ENCODE data around the gene RAE1.

The RAE1 gene, protein sequence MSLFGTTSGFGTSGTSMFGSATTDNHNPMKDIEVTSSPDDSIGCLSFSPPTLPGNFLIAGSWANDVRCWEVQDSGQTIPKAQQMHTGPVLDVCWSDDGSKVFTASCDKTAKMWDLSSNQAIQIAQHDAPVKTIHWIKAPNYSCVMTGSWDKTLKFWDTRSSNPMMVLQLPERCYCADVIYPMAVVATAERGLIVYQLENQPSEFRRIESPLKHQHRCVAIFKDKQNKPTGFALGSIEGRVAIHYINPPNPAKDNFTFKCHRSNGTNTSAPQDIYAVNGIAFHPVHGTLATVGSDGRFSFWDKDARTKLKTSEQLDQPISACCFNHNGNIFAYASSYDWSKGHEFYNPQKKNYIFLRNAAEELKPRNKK

DNA sequence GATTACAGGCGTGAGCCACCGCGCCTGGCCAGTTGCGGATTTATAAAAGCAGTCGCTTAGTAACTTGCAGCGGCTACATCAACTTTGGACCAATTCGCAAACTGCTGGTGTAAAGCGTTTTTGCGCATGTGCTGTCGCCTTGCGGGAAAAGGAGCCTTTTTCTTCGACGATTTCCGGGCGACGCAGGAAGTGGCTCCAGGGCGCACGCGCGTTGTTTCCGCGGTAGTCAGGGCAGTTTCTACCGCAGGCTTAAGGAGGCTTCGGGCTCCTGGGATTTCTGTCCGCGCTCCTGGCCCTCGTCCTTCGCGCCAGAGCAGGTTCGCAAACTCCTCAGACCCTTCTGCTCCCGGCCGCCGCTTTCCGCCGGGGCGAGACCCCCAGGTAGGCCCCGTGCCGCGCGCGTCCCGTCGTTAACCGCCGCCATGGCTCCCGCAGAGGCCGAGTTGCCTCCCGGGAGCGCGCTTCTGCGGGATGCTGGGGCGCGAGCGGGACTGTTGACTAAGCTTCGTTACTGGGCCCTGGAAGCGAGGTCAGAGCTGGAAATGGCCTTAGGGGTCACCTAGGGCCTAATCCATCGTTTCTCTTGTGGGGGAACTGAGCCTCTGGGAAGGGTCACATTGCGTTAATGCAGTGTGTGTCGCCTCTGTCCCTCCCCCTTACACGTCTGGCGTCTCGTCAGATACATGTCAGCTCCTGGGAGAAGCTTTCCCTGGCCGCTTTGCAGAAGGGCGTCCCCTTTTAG is at the start of gene RAE1:
Gene RAE1 (plus strand): TSS at position 214 of the 742 bp plus-strand sequence. CDS start 2,784 bp downstream, outside the sequence.
- DNase-seq (ENCODE audit: low read depth in 2 of 2): peak; percentile 81 to 82

DNA sequence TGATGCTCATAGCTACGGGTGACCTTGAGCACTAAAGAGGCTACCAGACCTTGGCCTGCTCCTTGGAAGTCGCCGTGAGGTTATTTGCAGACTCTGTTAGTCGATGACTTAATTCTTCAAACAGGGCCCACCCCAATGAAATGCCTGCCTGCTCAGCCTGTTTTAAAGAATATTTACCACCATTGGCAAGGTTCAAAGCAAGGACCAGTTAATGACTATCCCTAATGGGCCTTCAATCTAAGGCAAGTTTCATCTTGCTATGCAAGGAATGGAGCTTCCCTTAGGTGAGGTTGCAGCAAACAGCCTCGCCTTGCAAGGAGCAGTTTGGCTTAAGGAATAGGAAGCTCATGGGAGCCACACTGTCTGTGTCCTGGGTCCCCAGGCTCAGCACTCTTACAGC is 44.3 kb upstream of the RAE1 start:
- no peak for DNase-seq (ENCODE audit: low read depth in 2 of 2)

DNA sequence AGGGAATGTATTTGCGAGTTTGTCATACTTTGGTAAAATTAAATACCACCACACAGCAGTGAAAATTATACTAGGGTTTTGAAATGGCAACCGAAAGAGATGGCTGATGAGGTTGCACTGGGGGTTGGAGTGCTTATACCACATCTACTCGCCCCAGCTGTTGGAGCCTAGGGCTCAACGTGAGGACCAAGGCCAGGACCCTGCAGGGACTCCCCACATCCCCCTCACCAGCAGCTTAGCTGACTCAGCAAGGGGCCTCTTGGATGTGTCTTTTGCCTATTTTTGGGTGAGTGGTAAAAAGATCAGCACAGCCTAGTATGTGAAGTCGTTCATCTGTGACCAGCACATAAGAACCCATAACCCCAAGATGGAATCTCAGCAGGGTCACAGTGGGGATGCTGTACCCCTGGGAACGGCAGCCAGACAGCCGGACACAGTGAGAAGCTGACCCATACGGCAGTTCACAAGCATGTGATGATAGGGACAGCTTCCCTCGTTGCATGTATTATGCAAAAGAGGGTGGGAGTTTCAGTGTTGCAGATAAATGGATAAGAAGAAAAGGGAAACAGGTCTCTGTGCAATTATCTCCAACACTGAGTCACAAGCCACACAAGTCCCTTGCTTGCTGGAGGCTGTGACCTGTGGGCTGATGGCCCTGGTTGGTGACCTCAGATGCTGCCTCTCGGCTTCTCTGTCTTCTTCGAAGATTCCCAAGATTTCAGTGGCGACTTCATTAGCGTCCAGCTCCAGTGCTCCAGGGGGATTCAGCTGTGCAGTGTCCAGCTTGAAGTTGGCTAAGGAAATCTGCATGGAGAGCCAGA is 42.4 kb upstream of the RAE1 start:
- DNase-seq (ENCODE audit: low read depth in 2 of 2): no peak

DNA sequence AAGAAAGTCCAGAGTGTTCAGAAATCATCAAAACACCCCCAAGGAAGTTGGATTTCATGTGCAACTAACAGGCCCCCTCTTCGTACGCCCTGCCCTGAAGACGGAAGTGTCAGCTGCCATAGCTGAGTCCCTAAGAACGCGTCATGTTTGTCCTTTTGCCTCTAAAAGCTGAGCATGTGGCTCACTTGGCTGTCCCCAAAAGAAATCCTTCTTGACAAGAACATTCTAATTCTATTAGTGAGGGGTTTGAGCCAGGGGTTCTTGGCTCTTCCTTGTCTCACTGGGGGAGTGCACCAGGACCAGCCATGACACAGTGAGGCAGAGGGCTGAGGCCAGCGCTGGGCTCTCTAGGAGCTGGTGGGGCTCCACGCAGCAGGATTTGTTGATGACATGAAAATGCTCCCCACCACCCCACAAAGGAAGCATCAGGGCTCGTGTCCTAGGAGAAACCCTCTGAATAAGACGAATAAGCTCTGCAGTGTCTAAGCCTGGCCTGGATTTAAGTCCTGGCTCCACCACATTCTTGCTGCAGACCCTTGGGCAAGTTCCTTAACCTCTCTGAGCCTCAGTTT is 41.4 kb upstream of the RAE1 start:
- no peak for DNase-seq (ENCODE audit: low read depth in 2 of 2)

DNA sequence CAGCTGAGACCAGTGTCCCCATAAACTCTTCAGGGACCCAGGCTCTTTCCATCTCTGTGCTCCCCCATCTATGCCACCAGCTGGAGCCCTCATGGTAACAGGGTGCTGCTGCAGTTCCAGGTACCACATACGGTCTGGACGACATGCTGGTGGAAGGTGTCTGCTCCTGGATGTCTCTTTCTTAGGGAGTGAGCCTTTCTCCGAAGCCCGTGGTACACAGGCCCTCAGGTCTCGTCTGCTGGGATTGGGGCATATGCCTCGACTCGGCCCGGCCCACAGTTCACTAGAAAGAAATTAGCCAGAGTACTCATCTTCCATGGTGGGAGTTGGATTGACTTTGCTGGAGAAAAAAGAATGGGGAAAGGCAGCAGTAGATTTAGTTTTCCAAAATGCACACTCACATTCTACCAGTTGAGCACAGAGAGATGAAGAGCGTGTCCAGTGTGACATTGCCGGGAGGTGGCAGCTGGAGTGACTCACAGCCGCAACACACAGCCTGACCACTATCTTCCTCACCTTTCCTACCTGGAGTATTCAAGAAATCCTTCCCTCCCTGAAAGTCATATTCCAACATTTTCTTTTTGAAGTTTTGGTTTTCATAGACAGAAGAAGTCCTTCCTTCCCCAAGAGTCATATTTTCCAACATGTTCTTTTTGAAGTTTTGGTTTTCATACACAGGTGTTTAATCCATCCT is 40.1 kb upstream of the RAE1 start:
- no peak for DNase-seq (ENCODE audit: low read depth in 2 of 2)

DNA sequence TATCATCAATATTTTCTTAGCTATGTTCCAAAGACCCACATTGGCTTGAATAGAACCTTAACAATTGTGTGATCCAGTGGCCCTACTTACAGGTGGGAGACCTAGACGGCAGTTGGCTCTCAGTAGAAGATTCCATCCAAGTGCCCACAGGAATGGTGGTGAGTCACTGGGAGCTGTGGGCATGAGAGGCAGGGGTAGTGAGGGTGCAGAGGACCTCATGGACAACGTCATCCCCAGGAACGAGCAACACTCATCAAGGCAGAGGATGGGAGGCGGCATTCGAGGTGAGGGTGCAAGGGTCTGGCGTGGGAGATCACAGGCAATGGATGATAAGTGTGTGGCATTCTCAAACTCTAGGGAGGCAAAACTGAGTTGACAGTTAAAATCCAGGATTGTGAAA is 38.9 kb upstream of the RAE1 start:
- no peak for DNase-seq (ENCODE audit: low read depth in 2 of 2)

DNA sequence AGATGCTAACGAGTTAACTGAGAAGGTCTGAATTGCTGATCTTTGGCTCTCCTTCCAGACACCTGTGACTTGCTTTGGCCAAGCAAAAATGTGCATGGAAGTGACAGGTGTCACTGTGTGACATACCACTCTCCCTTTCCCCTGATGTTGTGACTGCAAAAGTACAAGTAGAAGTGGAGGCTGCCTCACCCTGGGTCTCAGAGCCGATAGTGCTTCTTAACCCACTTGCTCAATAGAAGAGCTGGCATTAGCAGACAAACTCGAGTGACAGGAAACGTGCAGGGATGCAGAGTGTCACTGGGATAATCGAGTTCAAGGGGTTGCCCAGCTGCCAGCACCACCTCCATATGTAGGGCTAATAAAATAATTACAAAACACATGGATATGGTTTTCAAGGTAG is 37.8 kb upstream of the RAE1 start:
- no peak for DNase-seq (ENCODE audit: low read depth in 2 of 2)

DNA sequence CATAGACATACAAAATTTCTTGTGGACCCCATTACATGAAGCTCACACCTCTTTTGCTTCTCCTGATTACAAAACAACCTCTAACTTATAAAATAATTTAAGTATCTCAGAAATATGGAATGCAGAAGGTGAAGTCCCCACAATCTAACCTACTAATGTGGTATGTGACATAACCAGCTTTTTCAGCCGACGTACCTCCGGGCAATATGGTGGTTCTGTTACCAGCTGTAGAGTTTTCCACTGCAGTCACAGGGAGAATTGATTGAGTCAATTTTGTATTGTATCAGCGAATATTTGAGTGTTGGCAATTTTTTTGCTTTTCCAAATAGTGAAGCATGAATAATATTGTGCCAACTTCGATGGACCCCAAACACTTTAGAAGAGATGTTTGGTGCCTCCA is 37.1 kb upstream of the RAE1 start:
- DNase-seq (ENCODE audit: low read depth in 2 of 2): no peak

DNA sequence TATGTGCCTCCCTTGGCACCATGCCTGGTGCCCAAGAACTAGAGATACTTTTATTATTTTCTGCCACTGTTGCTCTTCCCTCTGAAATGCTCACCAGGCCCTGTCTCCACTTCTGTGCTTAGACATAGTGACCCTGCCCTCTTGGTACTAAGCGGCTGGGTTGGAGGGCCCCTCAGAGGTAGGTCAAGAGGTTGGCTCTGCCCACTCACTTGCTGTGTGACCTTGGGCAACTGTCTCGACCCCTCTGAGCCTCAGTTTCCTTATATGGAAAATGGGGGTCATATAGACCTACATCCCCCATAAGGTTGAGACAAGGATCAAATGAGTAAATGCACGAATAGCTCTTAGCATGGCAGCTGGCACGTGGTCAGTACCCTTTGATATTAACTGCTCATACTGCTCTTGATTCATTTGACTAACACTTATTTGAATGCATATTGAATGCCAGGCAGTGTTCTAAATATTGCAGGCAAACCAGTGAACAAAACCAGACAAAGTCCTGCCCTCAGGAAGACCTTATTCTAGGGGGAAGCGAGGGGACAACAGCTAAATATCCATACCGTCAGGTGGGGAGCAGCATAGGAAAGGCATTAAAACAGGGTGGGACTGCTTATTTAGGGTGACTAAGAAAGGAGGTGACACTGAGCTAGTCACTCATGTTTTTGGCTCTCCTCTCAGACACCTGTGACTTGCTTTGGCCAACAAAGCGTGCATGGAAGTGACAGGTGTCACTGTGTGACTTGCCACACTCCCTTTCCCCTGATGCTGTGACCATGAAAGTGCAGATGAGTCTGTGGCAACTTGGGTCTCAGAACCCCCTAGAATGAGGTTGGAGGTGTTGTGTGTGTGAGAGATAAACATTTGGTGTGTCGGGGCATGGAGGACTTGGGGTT is 35.7 kb upstream of the RAE1 start:
- no peak for DNase-seq (ENCODE audit: low read depth in 2 of 2)

DNA sequence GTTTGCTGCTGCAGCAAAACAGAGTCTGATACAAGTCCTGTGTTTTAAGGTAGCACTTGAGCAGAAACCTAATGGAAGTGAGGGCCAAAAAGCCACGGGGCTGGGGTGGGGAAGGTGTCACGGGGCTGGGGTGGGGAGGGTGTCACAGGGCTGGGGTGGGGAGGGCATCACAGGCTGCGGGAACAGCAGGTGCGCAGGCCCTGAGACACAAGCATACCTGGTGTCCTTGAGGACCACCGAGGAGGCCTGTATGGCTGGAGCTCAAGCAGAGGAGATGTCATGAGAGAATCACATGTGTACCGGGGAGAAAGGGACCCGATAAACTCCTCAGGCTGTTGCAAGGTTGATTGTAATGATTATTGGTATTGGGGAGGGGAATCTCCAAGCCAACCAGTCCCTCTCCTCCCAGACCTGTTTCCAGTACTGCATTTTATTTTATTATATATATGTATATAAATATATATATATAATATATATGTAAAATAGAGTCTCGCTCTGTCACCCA is 35.0 kb upstream of the RAE1 start:
- DNase-seq (ENCODE audit: low read depth in 2 of 2): no peak

DNA sequence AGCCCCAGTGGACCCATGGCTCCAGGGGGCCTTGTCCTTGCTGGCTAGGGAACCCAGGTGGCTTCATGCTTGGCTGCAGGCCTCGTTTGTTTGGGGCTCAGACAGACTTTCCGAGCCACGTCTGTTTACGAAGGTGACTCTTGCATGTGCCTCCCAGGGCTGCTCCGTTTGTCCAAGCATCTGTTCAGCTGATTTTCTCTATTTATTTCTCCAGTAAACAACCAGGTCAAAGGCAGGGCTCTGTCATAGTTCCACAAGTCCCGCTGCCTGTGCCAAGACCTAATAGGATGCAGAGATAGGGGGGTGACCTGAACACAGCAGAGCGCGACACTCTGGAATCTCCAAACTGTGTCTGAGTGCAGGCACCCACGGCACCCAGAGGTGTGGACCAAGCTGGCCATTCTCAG is 34.3 kb upstream of the RAE1 start:
- no peak for DNase-seq (ENCODE audit: low read depth in 2 of 2)

DNA sequence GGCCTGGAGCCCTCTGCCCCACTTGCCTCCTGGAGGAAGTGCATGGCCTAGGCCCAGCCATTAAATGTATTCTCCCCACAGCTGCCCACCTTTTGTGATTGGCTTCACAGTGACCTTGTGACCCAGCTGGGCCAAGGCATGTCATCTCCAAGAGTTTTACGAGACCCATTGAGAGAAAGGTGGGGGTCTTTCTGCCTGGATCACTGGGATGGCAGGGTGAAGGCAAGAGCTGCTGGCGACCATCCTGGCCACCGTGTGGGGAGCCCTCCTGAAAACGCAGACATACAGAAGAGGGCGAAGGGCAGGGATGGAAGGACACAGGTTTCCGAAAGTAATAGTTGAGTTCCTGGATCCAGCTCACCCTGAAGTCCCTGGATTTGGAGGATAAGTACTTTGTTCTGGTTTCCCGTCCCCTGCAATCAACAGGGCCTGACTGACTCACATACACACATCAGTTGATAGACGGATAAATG is 33.7 kb upstream of the RAE1 start:
- DNase-seq (ENCODE audit: low read depth in 2 of 2): no peak

DNA sequence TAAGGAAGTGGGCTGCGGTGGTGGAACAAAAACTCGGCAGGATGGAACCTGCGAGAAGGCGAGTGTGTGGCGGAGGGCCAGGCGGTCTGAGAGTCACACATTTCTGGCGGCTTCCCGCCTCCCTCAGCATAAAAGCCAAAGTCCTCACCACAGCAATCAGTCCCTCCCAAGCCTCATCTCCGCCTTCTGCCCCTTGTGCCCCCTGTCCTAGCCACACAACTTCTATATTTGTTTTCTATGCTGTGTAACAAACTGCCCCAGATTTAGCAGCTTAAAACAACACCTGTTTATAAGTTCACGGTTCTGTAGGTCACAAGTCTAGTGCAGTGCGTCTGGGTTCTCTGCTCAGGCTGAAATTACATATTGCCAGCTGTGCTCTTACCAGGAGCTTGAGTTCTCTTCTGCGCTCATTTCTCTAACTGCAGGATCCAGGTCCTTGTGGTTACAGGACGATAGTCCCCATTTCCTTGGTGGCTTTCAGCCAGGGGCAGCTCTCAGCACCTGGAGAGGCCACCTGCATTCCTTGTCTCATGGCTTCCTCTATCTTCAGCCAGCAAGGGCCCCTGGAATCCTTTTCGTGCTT is 33.2 kb upstream of the RAE1 start:
- no peak for DNase-seq (ENCODE audit: low read depth in 2 of 2)

DNA sequence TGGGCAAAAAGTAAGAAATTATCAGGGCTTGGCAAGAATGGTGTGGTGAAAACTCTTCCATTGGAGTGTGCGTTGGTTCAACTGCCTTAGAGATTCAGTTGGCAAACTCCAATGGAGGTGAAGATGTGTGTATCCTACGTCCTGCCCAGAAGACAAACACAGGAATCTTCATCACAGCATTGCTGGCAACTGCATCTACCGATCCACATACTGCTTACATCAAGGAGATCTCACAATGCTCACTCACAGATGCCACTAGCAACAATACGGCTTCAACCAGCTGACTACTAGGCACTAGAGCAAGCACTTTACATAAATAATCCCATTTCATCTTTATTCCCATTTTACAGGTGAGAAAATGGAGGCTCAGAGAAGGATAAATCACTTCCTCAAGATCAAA is 31.5 kb upstream of the RAE1 start:
- no peak for DNase-seq (ENCODE audit: low read depth in 2 of 2)

DNA sequence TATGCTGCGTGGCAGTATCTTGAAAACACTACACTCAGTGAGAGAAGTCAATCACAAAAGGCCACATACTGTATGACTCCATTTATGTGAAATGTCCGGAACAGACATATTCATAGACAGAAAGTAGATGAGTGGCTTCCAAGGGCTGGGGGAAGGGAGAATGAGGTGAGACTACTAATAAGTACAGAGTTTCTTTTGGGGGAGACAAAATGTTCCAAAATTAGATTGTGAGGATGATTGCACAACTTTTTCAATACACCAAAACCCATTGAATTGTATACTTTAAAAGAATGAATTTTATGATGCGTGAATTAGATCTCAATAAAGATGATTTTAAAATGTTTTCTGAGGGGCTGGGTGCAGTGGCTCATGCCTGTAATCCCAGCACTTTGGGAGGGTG is 30.7 kb upstream of the RAE1 start:
- DNase-seq (ENCODE audit: low read depth in 2 of 2): no peak

DNA sequence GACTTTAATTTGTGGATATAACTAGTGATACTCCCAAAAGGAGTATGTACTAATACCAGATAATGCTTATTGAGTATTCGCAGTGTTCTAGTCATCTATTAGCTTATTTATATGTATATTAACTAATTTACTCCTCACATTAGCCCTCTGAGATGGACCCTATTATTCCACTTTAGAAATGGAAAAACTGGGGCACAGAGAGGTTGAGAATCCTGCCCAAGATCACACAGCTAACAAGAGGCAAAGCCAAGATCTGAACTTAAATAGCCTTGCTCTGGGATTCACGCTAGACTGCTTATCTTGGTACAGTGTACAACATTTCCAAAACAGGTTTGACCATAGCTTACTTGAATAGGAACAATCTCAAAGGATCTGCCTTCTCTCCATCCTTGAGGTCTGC is 29.9 kb upstream of the RAE1 start:
- DNase-seq (ENCODE audit: low read depth in 2 of 2): no peak

DNA sequence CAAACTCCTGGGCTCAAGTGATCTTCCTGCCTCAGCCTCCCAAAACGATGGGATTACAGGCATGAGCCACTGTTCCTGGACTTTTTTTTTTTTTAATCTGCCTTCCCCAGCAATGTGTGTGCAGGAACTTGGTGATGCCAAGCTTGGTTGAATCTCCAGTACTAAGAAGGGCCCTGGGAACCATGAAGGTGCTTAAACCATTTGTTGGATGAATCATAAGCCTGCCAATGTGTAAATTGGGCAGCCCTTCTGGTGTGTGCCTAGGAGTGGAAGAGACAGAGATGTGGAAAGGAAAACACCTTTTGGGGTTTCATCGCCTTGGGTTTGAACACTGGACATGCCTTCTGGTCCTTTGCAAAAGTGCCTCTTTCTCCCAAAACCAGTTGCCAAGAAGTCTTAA is 28.6 kb upstream of the RAE1 start:
- no peak for DNase-seq (ENCODE audit: low read depth in 2 of 2)

DNA sequence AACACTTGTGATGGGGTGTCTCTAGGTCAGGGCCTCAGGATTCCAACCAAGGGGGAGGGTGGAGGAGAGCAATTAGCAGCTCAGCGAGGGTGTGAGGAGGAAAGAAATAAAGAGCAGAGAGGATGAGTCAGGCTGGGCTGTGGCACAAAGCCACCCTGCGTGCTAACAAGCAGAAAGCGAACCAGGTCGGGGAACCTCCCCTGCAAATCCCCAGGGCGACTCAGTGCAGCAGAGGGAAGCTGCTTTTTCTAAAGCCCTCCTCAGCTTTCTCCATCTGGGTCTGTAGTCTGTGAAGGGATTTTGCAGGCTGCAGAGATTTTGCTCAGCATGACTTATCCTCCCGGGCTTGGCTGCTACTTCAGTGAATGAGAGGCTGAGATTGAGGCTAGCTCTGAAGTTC is 28.0 kb upstream of the RAE1 start:
- no peak for DNase-seq (ENCODE audit: low read depth in 2 of 2)

DNA sequence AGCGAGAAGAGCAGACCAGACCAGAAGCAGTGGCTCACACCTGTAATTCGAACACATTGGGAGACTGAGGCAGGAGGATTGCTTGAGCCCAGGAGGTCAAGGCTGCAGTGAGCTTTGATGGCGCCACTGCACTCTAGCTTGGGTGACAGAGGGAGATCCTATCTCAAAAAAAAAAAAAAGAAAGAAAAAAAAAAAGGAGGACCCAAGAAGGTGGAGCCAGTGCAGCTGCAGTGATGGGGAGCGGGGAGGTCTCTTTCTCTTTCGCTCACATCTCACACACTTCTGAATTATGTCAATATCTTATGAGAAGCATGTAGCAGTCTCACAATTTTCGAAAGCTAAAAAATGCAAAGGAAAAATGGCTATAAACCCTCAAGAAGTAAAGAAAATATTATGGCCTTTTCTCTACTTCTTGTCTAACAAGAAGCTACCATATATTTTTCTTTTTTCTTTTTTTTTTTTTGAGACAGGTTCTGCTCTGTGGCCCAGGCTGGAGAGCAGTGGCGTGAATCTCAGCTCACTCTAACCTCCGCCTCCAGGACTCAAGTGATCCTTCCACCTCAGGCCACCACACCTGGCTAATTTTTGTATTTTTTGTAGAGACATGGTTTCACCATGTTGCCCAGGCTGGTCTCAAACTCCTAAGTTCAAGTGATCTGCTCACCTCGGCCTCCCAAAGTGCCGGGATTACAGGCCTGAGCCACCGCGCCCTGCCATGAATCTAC is 25.3 kb upstream of the RAE1 start:
- DNase-seq (ENCODE audit: low read depth in 2 of 2): no peak

Data from activated CD4-positive, alpha-beta T cell treated with anti-CD3 and anti-CD28 coated beads for 24 hours (primary cell).